Measurements from ENCODE around the gene ALG11.

ALG11 gene, protein sequence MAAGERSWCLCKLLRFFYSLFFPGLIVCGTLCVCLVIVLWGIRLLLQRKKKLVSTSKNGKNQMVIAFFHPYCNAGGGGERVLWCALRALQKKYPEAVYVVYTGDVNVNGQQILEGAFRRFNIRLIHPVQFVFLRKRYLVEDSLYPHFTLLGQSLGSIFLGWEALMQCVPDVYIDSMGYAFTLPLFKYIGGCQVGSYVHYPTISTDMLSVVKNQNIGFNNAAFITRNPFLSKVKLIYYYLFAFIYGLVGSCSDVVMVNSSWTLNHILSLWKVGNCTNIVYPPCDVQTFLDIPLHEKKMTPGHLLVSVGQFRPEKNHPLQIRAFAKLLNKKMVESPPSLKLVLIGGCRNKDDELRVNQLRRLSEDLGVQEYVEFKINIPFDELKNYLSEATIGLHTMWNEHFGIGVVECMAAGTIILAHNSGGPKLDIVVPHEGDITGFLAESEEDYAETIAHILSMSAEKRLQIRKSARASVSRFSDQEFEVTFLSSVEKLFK

DNA sequence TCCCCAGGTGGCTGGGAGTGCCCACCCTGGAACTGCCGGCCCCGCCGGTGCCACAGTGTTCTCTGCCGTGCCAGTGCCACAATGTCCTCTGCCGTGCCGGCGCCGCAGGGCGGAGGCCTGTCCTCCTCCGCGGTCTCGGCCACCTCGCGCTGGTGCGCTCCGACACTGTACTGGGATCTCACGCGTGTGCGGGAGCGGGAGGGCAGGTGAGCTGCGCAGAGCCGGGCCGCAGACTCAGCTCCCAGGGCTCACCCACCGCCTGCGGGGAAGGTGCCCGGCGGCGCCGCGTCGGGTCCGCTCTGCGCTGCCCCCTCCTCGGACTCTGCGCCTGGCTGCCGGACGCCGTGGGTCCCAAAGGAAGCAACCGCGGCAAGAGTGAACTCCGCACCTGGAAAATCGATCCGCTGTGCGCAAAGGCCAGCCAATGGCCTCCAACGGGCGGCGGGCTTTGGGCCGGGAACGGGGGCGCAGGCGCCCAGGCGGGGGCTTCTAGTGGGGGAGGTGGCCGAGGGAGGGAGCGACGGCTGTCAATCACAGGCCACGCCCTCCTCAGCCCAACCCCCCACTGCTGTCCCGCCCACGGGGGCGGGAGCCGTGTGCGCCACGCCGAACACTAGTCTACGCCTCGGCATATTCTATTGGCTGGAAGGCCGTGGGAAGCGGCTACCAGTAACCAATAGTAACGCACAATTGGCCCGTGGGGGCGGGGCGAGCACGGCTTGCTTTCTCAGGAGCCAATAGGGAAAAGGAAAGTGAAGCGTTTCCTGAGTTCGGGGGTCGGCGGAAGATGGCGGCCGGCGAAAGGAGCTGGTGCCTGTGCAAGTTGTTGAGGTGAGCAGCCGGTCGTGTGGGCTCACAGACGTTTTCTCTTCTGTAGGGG, at the start of gene ALG11:
Gene ALG11 (plus strand): TSS at position 767 of the 880 bp plus-strand sequence. CDS start 21 bp downstream, at position 788.
- TF ChIP-seq, protein P1, sequence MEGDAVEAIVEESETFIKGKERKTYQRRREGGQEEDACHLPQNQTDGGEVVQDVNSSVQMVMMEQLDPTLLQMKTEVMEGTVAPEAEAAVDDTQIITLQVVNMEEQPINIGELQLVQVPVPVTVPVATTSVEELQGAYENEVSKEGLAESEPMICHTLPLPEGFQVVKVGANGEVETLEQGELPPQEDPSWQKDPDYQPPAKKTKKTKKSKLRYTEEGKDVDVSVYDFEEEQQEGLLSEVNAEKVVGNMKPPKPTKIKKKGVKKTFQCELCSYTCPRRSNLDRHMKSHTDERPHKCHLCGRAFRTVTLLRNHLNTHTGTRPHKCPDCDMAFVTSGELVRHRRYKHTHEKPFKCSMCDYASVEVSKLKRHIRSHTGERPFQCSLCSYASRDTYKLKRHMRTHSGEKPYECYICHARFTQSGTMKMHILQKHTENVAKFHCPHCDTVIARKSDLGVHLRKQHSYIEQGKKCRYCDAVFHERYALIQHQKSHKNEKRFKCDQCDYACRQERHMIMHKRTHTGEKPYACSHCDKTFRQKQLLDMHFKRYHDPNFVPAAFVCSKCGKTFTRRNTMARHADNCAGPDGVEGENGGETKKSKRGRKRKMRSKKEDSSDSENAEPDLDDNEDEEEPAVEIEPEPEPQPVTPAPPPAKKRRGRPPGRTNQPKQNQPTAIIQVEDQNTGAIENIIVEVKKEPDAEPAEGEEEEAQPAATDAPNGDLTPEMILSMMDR (IDR thresholded peaks at IDR 0.05; ENCODE audit: control insufficient read depth, insufficient read depth, low read depth, low read length, missing control alignments), result no peak
- peak; percentile 90 for DNase-seq (ENCODE audit: low read depth)

DNA sequence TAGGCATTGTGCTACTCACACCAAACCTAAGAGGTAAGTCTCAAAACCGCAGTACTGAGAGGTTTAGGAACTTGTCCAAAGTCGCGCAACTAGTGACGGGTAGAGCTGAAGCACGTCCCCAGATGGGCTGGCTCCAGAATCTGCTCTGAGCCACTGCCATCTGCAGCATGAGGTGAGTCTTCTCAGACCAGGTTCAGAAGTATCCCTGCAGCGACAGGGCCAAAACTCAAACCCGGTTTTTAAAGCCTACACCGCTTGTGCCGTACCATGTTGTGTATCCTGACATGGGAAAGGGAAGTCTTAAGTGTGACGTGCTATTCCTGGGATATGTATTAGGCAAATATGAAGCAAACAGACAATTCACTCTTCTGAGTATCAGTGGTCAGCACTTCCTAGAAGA, 46.0 kb upstream of the ALG11 start:
- DNase-seq (ENCODE audit: low read depth), result no peak
- H3K4me3 ChIP-seq (ENCODE audit: control insufficient read depth, low read depth, low read length), result no peak overlapping the region
- TF ChIP-seq, protein P1 (IDR thresholded peaks at IDR 0.05; ENCODE audit: control insufficient read depth, insufficient read depth, low read depth, low read length, missing control alignments), result no peak

More for the DNA sequence above, at the start of gene ALG11:
- peak within 1 kb of the TSS; percentile 72 for H3K4me3 ChIP-seq (ENCODE audit: control insufficient read depth, low read depth, low read length)

DNA sequence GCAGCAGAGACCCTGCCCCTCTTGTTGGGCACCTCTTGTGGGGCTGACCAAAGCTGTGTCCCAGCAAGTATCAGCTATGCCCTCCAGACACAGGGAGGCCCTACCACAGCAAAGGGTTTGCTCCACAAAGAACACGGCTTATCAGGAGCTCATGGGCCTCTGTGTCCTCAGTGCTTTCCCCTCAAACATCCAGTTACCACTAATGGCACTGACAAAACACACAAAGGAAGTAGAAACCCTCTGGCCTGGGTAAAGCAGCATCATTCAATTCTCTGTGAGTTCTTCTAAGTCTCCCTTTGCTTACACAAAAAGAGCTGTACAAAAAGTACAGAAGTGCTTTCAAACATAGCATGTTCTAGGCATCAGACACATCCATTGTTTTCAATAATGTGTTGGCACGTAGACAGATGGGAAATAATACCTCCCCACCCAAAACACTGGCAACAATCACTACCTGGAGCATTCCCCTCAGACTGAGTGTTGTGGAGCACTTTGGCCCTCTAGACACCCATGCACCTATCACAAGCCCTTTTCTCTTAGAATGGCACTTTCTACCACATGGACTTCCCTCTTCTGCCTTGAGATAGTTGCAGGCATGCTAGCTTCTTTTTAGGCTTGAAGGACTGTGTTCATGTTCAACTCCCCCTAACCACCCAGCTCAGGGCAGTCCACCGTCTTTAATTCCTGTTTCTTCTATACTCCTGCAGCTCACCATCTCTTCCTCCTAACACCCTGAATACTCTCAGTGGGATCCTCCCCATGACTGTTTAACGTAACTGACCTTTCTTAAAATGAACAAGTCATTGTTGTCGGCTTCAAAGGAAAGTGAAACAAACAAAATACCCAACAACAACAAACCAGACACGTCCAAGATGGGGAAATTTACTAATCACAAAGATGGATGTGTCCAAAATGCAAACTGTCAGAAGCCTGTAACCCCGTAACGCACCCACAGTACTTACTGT, 44.4 kb upstream of the ALG11 start:
- TF ChIP-seq, protein P1 (IDR thresholded peaks at IDR 0.05; ENCODE audit: control insufficient read depth, insufficient read depth, low read depth, low read length, missing control alignments), result no peak
- DNase-seq (ENCODE audit: low read depth), result no peak
- no peak overlapping the region for H3K4me3 ChIP-seq (ENCODE audit: control insufficient read depth, low read depth, low read length)

DNA sequence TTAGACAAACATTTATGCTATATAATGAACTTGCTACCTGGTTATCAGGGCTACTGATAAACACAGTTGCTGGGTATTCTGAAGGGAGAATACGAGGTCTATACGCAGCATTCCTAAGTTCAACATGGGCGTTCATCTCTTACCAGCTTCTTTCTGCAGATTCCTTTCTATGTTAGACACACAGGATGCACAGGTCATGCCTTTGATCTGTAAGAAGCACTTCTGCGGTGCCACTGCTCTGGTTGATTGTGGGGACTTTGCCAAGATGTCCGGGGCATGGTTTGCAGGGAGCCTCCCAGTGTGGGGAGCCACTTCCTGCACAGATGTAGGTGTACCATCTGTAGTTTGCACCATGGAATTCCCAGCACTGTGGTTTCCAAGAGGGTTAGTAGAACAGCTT, 41.8 kb upstream of the ALG11 start:
- TF ChIP-seq, protein P1 (IDR thresholded peaks at IDR 0.05; ENCODE audit: control insufficient read depth, insufficient read depth, low read depth, low read length, missing control alignments), result no peak
- DNase-seq (ENCODE audit: low read depth), result no peak
- no peak overlapping the region for H3K4me3 ChIP-seq (ENCODE audit: control insufficient read depth, low read depth, low read length)

DNA sequence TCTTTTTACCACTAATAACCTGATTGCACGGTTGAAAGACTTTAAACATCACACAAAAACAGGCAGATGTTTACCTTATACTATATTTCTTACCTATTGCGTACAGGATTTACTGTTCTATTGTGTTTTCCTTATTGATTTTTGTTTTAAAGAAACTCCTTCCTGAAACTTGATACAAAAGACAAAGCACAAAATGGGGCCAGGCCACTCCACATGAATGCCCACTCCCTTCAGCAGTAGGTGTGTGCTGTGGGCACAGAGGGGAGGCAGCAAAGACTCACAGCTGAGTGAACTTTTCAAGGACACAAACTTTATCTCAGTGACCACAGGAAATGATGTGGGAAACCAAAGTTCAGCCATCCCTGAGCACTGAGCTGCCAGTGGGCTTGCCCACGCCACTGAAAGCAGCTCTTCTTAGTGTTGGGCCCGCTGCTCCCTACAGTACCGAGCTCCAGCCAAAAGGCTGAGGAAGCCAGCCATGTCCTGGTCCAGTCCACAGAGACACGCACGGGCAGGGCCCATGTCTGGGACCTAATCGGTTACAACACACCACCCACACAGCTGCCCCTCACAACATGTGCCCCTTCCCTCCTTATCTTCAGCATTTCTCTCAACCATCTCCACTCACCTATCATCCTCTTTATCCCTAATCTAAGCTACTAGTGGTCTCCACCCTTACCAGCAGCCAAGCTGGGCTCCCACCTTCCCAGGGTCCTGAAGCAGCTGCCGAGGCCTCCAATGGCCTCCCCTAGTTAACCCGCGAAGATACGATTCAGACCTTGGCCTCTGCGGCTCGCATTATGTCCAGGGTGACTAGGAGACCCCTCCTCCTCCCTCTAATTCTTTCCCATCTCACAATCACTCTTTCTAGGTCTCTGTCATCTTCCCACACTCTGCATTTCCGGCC, 40.4 kb upstream of the ALG11 start:
- TF ChIP-seq, protein P1 (IDR thresholded peaks at IDR 0.05; ENCODE audit: control insufficient read depth, insufficient read depth, low read depth, low read length, missing control alignments), result no peak
- no peak for DNase-seq (ENCODE audit: low read depth)
- H3K4me3 ChIP-seq (ENCODE audit: control insufficient read depth, low read depth, low read length), result no peak overlapping the region
